ENCODE data around the gene VNN1.
A peak's percentile ranks its signal among the peaks of the same experiment; 100 is the strongest.
"Not testable (repeated sequence)": the region's sequence is repeated elsewhere in the genome, so short reads cannot be mapped to it uniquely, and the experiment has no call there.

VNN1 gene

DNA sequence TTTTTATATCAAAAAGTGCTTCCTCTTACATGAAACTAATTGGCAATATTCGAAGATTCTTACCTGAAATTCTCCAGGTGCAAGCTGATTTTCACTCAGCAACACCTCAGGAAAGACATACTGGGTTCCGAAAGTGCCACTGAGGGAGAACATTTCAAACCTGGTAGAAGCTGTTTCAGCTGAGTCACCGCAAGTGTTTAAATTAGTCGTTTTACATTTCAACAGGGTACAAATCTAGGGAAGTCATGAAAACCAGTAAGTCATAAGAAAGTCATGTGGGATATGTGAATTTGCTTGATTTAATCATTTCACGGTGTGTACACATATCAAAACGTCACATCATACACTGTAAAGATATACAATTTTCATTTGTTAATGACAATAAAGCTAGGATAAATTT is 29.6 kb downstream of the VNN1 start:
- Histone ChIP-seq H3K36me3 (ENCODE audit: low read depth) (no peaks in the 10 kb centered on the region), H3K27me3 (ENCODE audit: insufficient read depth, poor library complexity, severe bottlenecking) (no peaks in the 10 kb centered on the region), H3K4me1 (ENCODE audit: insufficient read depth, poor library complexity, severe bottlenecking) (peaks cover 9% of the 10 kb centered on the region), H3K4me3 (ENCODE audit: severe bottlenecking) (no peak overlapping the region), H3K9me3 (ENCODE audit: severe bottlenecking) (no peaks in the 10 kb centered on the region), H3K27ac (ENCODE audit: poor library complexity, severe bottlenecking) (no peak overlapping the region)
- ATAC-seq (ENCODE audit: low read depth) (no peak), DNase-seq (ENCODE audit: low spot score) (no peak)
- TF ChIP-seq, protein P1, sequence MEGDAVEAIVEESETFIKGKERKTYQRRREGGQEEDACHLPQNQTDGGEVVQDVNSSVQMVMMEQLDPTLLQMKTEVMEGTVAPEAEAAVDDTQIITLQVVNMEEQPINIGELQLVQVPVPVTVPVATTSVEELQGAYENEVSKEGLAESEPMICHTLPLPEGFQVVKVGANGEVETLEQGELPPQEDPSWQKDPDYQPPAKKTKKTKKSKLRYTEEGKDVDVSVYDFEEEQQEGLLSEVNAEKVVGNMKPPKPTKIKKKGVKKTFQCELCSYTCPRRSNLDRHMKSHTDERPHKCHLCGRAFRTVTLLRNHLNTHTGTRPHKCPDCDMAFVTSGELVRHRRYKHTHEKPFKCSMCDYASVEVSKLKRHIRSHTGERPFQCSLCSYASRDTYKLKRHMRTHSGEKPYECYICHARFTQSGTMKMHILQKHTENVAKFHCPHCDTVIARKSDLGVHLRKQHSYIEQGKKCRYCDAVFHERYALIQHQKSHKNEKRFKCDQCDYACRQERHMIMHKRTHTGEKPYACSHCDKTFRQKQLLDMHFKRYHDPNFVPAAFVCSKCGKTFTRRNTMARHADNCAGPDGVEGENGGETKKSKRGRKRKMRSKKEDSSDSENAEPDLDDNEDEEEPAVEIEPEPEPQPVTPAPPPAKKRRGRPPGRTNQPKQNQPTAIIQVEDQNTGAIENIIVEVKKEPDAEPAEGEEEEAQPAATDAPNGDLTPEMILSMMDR (IDR thresholded peaks at IDR 0.05; ENCODE audit: poor library complexity, severe bottlenecking) = no peak

DNA sequence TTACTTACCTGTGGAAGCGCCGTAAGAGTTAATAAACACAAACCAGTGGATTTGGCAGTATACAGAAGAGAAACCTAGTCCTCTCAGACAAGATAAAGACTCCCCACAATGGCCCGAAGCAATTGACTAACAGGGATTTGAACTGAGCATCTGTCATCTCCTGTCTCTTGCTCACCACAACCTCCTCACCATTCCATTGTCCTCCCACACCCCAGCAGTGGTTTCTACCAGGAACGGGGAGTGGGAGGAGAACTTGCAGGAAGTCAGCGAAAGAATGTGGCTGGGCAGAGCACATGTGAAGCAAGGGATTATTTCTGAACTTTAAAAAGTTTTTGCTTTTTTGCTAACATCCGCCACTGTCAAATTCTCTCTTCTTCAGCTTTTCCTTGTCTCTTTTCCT is 30.3 kb downstream of the VNN1 start:
- ATAC-seq (ENCODE audit: low read depth) = peak; percentile 73
- H3K27me3 ChIP-seq (ENCODE audit: insufficient read depth, poor library complexity, severe bottlenecking) = no peaks in the 10 kb centered on the region
- H3K4me3 ChIP-seq (ENCODE audit: severe bottlenecking) = no peak overlapping the region
- H3K4me1 ChIP-seq (ENCODE audit: insufficient read depth, poor library complexity, severe bottlenecking) = peaks cover 9% of the 10 kb centered on the region
- no peaks in the 10 kb centered on the region for H3K36me3 ChIP-seq (ENCODE audit: low read depth)
- DNase-seq (ENCODE audit: low spot score) = no peak
- no peaks in the 10 kb centered on the region for H3K9me3 ChIP-seq (ENCODE audit: severe bottlenecking)
- no peak overlapping the region for H3K27ac ChIP-seq (ENCODE audit: poor library complexity, severe bottlenecking)
- TF ChIP-seq, protein P1 (IDR thresholded peaks at IDR 0.05; ENCODE audit: poor library complexity, severe bottlenecking) = no peak

- H3K4me1 ChIP-seq (ENCODE audit: insufficient read depth, poor library complexity, severe bottlenecking); H3K9me3 ChIP-seq (ENCODE audit: severe bottlenecking); H3K36me3 ChIP-seq (ENCODE audit: low read depth); H3K27me3 ChIP-seq (ENCODE audit: insufficient read depth, poor library complexity, severe bottlenecking); H3K4me3 ChIP-seq (ENCODE audit: severe bottlenecking); DNase-seq (ENCODE audit: low spot score); H3K27ac ChIP-seq (ENCODE audit: poor library complexity, severe bottlenecking); ATAC-seq (ENCODE audit: low read depth): not testable (repeated sequence)
Measured at GRCh38 chr6:132679094-132679493, 34.8 kb downstream of the VNN1 start.

- ATAC-seq (ENCODE audit: low read depth) (no peak), DNase-seq (ENCODE audit: low spot score) (no peak)
- Histone ChIP-seq H3K27me3 (ENCODE audit: insufficient read depth, poor library complexity, severe bottlenecking) (no peaks in the 10 kb centered on the region), H3K4me3 (ENCODE audit: severe bottlenecking) (no peak overlapping the region), H3K9me3 (ENCODE audit: severe bottlenecking) (no peaks in the 10 kb centered on the region), H3K27ac (ENCODE audit: poor library complexity, severe bottlenecking) (no peak overlapping the region), H3K36me3 (ENCODE audit: low read depth) (no peaks in the 10 kb centered on the region), H3K4me1 (ENCODE audit: insufficient read depth, poor library complexity, severe bottlenecking) (no peaks in the 10 kb centered on the region)
- TF ChIP-seq, protein P1 (IDR thresholded peaks at IDR 0.05; ENCODE audit: poor library complexity, severe bottlenecking) = no peak
Measured at GRCh38 chr6:132675749-132676148, 38.1 kb downstream of the VNN1 start.

DNA sequence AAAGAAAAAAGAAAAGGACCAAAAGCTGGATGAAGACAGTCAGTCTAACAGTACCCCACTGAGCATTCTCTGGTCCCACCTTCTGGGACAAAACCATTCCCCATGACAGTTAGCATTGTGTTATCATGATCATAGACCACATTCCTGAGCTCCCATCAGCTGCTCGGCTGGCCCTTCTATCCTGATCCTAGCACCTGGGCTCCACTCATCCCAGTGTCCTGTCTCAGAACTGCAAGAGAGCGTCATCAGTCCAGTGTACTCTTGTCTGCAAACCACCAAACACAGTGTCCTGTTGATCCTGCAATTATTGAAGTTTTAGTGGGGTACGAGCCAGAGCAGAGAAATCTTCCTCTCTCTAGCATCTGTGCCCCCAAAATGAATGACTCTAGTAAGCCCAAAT is 38.9 kb downstream of the VNN1 start:
- Histone ChIP-seq H3K36me3 (ENCODE audit: low read depth) (no peaks in the 10 kb centered on the region), H3K9me3 (ENCODE audit: severe bottlenecking) (no peaks in the 10 kb centered on the region), H3K27ac (ENCODE audit: poor library complexity, severe bottlenecking) (no peak overlapping the region), H3K4me1 (ENCODE audit: insufficient read depth, poor library complexity, severe bottlenecking) (no peaks in the 10 kb centered on the region), H3K4me3 (ENCODE audit: severe bottlenecking) (no peak overlapping the region), H3K27me3 (ENCODE audit: insufficient read depth, poor library complexity, severe bottlenecking) (no peaks in the 10 kb centered on the region)
- DNase-seq (ENCODE audit: low spot score) (no peak), ATAC-seq (ENCODE audit: low read depth) (peak; percentile 44; the same call in 1 of the 3 replicates)
- TF ChIP-seq, protein P1 (IDR thresholded peaks at IDR 0.05; ENCODE audit: poor library complexity, severe bottlenecking) = no peak
